DMS79 treated with DMSO at 0.1 percent for 48 hours (cell line): Measurements from ENCODE around the gene GLYR1.

Experiments used
- DNase-seq: peaks from one replicate; lab custom pipeline; 2025; lab: John Stamatoyannopoulos, UW

The GLYR1 gene

GRCh38 chr16:4805231-4805630 lies 41.9 kb downstream of the GLYR1 start:
- no peak for DNase-seq

GRCh38 chr16:4803898-4804762 lies 43.0 kb downstream of the GLYR1 start:
- DNase-seq = no peak

GRCh38 chr16:4803401-4803844 lies 43.7 kb downstream of the GLYR1 start:
- DNase-seq = no peak

- DNase-seq = peak; percentile 89
Measured at GRCh38 chr16:4802659-4803287, 44.3 kb downstream of the GLYR1 start.

- DNase-seq = peak; percentile 65
Measured at GRCh38 chr16:4801962-4802658, 45.0 kb downstream of the GLYR1 start, which contains the start of gene ROGDI. ROGDI (minus strand) TSS chr16:4802633; CDS start chr16:4802571, 62 bp downstream.

- no peak for DNase-seq
Measured at GRCh38 chr16:4801051-4801961, 45.8 kb downstream of the GLYR1 start.

- peak; percentile 7 for DNase-seq
Measured at GRCh38 chr16:4800290-4801041, 46.6 kb downstream of the GLYR1 start.

- no peak for DNase-seq
Measured at GRCh38 chr16:4799171-4799855, 47.8 kb downstream of the GLYR1 start.

GRCh38 chr16:4798456-4798855 lies 48.6 kb downstream of the GLYR1 start:
- DNase-seq = no peak

- no peak for DNase-seq
Measured at GRCh38 chr16:4797805-4798252, 49.3 kb downstream of the GLYR1 start.

GRCh38 chr16:4796982-4797804 lies 49.9 kb downstream of the GLYR1 start:
- DNase-seq = no peak

GRCh38 chr16:4795828-4796572 lies 51.1 kb downstream of the GLYR1 start:
- DNase-seq = no peak

- peak; percentile 81 for DNase-seq
Measured at GRCh38 chr16:4795181-4795827, 51.8 kb downstream of the GLYR1 start, which contains the start of gene SMIM22. SMIM22 (plus strand) TSS chr16:4795369; CDS start chr16:4795735, 366 bp downstream.

- no peak for DNase-seq
Measured at GRCh38 chr16:4792951-4793513, 54.1 kb downstream of the GLYR1 start.

- no peak for DNase-seq
Measured at GRCh38 chr16:4790871-4791270, 56.2 kb downstream of the GLYR1 start.

GRCh38 chr16:4790261-4790660 lies 56.8 kb downstream of the GLYR1 start:
- DNase-seq = no peak

- no peak for DNase-seq
Measured at GRCh38 chr16:4788910-4789309, 58.2 kb downstream of the GLYR1 start.
